GM04503 (cell line): Measurements from ENCODE around the gene OR56A5.

ENCODE experiments used
- DNase-seq: peaks from one replicate; pipeline ENCODE4 v3.0.0-alpha.2; 2012; ENCODE audit warnings: low read depth

The OR56A5 gene

GRCh38 chr11:5932671-5933070, 35.6 kb downstream of the OR56A5 start:
- no peak for DNase-seq

GRCh38 chr11:5931061-5931460, 37.2 kb downstream of the OR56A5 start:
- no peak for DNase-seq

GRCh38 chr11:5930614-5931013, 37.7 kb downstream of the OR56A5 start:
- no peak for DNase-seq

- no peak for DNase-seq
These were observed 38.5 kb downstream of the OR56A5 start for GRCh38 chr11:5929571-5930368.

GRCh38 chr11:5928811-5929210, 39.5 kb downstream of the OR56A5 start:
- DNase-seq, result no peak

GRCh38 chr11:5928271-5928670, 40.0 kb downstream of the OR56A5 start:
- DNase-seq, result no peak

GRCh38 chr11:5923794-5924193, 44.5 kb downstream of the OR56A5 start:
- no peak for DNase-seq

GRCh38 chr11:5923427-5923776, 44.9 kb downstream of the OR56A5 start:
- no peak for DNase-seq

- no peak for DNase-seq
These were observed 45.4 kb downstream of the OR56A5 start for GRCh38 chr11:5922749-5923426.
